ENCODE measurements around the gene PARP1. TPM values are rescaled to one million over a fixed set of nuclear protein-coding genes. Genes with fewer than 3 reads are reported as not detected.

The PARP1 gene
- 532 and 610 TPM in 2 replicates for total RNA-seq (2014; rRNA removed; shearing (Covaris generic))
- total RNA-seq (2022) = 558 and 594 TPM in 2 replicates
- percentile 96 among the genes with signal in this experiment for Bru-seq, nascent RNA
- BruChase-seq, experiment 1, labeled RNA remaining after a 6-hour chase = percentile 98 among the genes with signal in this experiment
- BruChase-seq, experiment 2, labeled RNA remaining after a 2-hour chase = percentile 95 among the genes with signal in this experiment
- long read RNA-seq, transcript PARP1-203 (23 exons, 3,958 nt) = major isoform, 1,964 of 2,273 reads
- long read RNA-seq, partial matches to known transcripts = 201 of 2,273 reads
- long read RNA-seq, other reads (novel, unspliced or antisense) = 106 of 2,273 reads

DNA sequence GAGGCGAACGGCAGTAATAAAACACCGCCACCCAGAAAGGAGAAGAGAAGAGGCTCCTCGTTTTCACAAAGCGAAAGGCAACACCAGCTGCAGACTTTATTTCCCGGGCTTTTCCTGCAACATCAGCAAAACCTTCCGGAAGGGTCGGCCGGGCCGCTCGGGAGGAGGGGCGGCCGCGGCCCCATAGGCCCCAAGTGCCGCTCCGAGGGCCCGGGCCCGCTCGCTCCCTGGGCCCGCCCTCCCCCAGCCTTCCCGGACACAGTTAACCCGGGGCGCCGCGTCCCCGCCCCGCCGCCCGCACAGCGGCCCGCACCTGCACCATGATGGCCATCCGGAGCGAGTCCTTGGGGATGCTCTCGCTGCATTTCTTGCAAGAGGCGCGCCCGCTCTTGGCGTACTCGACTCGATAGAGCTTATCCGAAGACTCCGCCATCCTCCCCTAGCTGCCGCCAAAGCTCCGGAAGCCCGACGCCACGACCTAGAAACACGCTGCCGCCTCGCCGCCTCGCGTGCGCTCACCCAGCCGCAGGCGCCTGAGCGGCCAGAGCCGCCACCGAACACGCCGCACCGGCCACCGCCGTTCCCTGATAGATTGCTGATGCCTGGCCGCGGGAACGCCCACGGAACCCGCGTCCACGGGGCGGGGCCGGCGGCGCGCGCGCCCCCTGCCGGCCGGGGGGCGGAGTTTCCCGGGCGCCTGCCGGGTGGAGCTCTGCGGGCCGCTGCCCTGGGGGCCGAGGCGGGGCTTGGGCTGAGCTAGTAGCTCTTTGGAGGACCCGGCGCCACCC, at the start of gene PARP1:
PARP1 (minus strand) TSS at position 597 of the 788 bp plus-strand sequence; CDS start at position 433, 164 bp downstream.
- H3K9me3 ChIP-seq (ENCODE audit: low read length) = no peaks in the 10 kb centered on the region
- DNase-seq (ENCODE audit: low spot score) = peak; percentile 98
- H3K4me2 ChIP-seq (ENCODE audit: low read length) = peak within 1 kb of the TSS; percentile 98
- TF ChIP-seq EZH2phosphoT487 (IDR thresholded peaks at IDR 0.05; ENCODE audit: borderline replicate concordance, low read depth, low read length) = no peak
- TF ChIP-seq, protein P1, sequence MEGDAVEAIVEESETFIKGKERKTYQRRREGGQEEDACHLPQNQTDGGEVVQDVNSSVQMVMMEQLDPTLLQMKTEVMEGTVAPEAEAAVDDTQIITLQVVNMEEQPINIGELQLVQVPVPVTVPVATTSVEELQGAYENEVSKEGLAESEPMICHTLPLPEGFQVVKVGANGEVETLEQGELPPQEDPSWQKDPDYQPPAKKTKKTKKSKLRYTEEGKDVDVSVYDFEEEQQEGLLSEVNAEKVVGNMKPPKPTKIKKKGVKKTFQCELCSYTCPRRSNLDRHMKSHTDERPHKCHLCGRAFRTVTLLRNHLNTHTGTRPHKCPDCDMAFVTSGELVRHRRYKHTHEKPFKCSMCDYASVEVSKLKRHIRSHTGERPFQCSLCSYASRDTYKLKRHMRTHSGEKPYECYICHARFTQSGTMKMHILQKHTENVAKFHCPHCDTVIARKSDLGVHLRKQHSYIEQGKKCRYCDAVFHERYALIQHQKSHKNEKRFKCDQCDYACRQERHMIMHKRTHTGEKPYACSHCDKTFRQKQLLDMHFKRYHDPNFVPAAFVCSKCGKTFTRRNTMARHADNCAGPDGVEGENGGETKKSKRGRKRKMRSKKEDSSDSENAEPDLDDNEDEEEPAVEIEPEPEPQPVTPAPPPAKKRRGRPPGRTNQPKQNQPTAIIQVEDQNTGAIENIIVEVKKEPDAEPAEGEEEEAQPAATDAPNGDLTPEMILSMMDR (conservative IDR thresholded peaks at IDR 0.05; ENCODE audit: low read length) = peak; percentile 85
- H3K4me3 ChIP-seq (ENCODE audit: low read depth, low read length, poor library complexity, severe bottlenecking) = peak within 1 kb of the TSS; percentile 91
- H2AFZ ChIP-seq (ENCODE audit: low read length) = peak within 1 kb of the TSS; percentile 42; the same call in 1 of the 2 replicates
- intact Hi-C loops (cut with micrococcal nuclease; ENCODE audit: unreplicated experiment) = loop anchor here (1.0 to 5.0 kb wide), 8 partner anchors 29 to 345 kb away; partner anchors contain the start of genes H3-3A and ITPKB
- no TSS peak for BruUV-seq (replicated peaks)
- H3K9me2 ChIP-seq (ENCODE audit: insufficient read depth, low read length) = no peaks in the 10 kb centered on the region
- peak within 1 kb of the TSS; percentile 91 for H3K27ac ChIP-seq (ENCODE audit: low read depth, low read length, poor library complexity, severe bottlenecking)
- peaks cover 42% of the 10 kb centered on the region for H3K4me1 ChIP-seq (ENCODE audit: insufficient read depth, low read length, poor library complexity, severe bottlenecking)
- H3K36me3 ChIP-seq (ENCODE audit: insufficient read depth, low read length) = peaks cover 44% of the 10 kb centered on the region
- CTCF ChIA-PET (ENCODE audit: unreplicated experiment) = interaction anchor here (0.6 to 2.0 kb wide), 8 partner anchors 9 to 981 kb away, joined by 3 to 11 read pairs (median 4); no protein-coding TSS in a partner anchor
- peaks cover 36% of the 10 kb centered on the region for H4K20me1 ChIP-seq (ENCODE audit: insufficient read depth, low read length)
- H3K79me2 ChIP-seq (ENCODE audit: insufficient read depth, low read depth, low read length) = peaks cover 51% of the 10 kb centered on the region
- POLR2A ChIA-PET = interaction anchor here (0.5 to 8.0 kb wide), 28 partner anchors 9 to 324 kb away, joined by 3 to 106 read pairs (median 5); partner anchors contain the start of gene LIN9

DNA sequence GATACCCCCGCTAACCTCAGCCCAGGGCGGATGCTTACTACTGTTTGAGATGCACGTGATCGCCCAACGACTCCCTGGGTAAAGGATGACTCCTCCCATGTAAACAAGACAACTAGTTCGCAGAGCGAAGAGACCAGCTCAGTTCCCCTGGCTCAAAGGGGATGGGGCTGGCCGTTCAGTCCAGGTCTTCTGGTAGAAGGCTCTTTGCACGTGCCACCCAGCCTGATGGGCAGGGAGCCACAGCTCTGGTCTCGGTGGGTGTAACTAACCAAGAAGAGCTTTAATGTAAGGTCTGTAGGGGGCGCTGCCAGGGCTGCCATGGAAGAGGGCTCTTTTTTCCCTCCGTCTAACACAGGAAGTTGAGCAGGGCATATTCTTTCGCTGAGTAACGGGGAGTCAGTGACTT, 49.4 kb upstream of the PARP1 start:
- TF ChIP-seq, protein P1 (conservative IDR thresholded peaks at IDR 0.05; ENCODE audit: low read length) = peak; percentile 66
- no peak for TF ChIP-seq EZH2phosphoT487 (IDR thresholded peaks at IDR 0.05; ENCODE audit: borderline replicate concordance, low read depth, low read length)
- BruUV-seq (replicated peaks) = no TSS peak
- no peak for DNase-seq (ENCODE audit: low spot score)
- Histone ChIP-seq H3K79me2 (ENCODE audit: insufficient read depth, low read depth, low read length) (no peaks in the 10 kb centered on the region), H3K9me3 (ENCODE audit: low read length) (no peaks in the 10 kb centered on the region), H3K27ac (ENCODE audit: low read depth, low read length, poor library complexity, severe bottlenecking) (no peak overlapping the region), H3K4me3 (ENCODE audit: low read depth, low read length, poor library complexity, severe bottlenecking) (no peak overlapping the region), H3K9me2 (ENCODE audit: insufficient read depth, low read length) (no peaks in the 10 kb centered on the region), H2AFZ (ENCODE audit: low read length) (no peak overlapping the region), H4K20me1 (ENCODE audit: insufficient read depth, low read length) (no peaks in the 10 kb centered on the region), H3K36me3 (ENCODE audit: insufficient read depth, low read length) (no peaks in the 10 kb centered on the region; the same call in 1 of the 2 replicates), H3K4me1 (ENCODE audit: insufficient read depth, low read length, poor library complexity, severe bottlenecking) (peaks cover 14% of the 10 kb centered on the region), H3K4me2 (ENCODE audit: low read length) (no peak overlapping the region)
- ChIA-PET CTCF (ENCODE audit: unreplicated experiment) (interaction anchor here (0.9 kb wide), 2 partner anchors 11 to 13 kb away, joined by 3 to 4 read pairs; no protein-coding TSS in a partner anchor), POLR2A (interaction anchor here (0.6 to 1.3 kb wide), 4 partner anchors 9 to 308 kb away, joined by 3 to 4 read pairs (median 4); no protein-coding TSS in a partner anchor)
- intact Hi-C loops (cut with micrococcal nuclease; ENCODE audit: unreplicated experiment) = no loop called here
